GM12892 (cell line): ENCODE data around the gene TBCD.

Experiments used
- POLR2A ChIP-seq: IDR thresholded peaks from 2 replicates; pipeline ENCODE4 v1.6.1; 2011; ENCODE audit warnings: low read depth, low read length, control low read depth
- POLR2AphosphoS5 ChIP-seq: IDR thresholded peaks from 2 replicates; pipeline ENCODE4 v1.6.1; 2011; ENCODE audit warnings: low read depth, low read length, control low read depth

GRCh38 chr17:82743344-82744219 is 8.3 kb upstream of the TBCD start:
- TF ChIP-seq POLR2A = no peak
- no peak for TF ChIP-seq POLR2AphosphoS5
